GM18520 (cell line): ENCODE measurements around the gene RTP5.
"Not testable (repeated sequence)": the region's sequence is repeated elsewhere in the genome, so short reads cannot be mapped to it uniquely, and the experiment has no call there.

Experiments
- ATAC-seq: cut with Tn5 transposase; IDR thresholded peaks from one replicate; pipeline ENCODE4 v1.9.1; 2021; ENCODE audit not compliant: unreplicated experiment

The RTP5 gene

DNA sequence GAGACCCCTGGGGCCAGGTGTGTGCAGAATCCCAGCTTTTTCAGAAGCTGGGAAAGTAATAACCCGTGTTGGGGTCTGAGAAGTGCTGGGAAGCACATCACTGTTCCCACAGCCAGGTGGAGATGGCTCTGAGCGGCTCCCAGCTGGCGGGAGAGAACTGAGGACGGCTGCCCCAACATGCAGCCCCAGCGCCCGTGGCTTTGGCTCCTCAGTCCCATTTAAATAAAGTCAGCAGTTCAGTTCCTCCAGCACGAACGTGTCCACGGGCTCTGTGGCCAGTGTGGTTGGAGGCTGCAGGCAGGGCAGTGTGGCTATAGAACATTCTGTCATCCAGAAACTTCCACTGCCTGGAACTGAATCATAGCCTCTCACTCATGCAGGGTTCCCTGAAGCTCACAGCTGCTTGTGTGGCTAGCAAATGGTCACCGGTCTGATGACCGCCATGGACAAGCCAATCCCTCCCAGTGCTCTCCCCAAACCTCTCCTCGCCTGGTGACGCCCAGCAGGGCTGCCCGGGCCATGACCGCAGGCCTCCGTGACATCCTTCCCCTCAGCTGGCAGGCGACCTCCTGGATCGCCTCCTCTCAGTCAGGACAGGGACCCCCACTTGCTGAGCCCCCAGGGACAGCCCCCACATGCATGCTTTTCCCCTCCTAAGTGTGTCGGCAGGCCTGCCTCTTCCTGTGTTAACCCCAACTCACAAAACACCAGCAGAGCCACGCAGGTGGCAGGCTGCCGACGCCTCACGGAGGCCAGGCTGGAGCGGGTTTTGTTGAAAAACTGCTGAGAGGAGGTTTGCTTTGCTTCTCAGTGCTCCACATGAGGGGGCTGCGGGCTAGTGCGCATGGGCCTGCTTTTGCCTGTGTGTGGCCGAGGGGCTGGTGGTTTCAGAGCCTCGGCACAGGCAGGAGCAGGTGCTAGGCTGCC lies 1.3 kb downstream of the RTP5 start:
- ATAC-seq, result no peak

GRCh38 chr2:241871538-241872312 lies 2.2 kb downstream of the RTP5 start:
- no peak for ATAC-seq

GRCh38 chr2:241872313-241872642 lies 2.7 kb downstream of the RTP5 start:
- no peak for ATAC-seq

GRCh38 chr2:241873081-241873802 lies 3.7 kb downstream of the RTP5 start:
- no peak for ATAC-seq

DNA sequence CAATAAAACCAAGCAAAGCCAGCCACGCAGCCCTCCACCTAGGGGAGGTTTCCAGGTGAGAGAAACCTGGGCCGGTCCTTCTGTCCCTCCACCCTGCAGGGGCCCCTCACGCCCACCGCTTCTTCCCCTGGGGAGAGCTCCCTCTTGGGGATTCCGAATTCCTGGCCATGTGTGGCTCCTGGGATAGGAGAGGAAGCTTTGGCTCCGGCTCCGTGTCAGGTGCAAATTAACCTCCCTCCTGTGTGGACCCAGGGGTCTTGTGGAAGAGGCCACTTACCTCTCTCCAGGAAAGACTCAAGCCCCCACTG lies 4.2 kb downstream of the RTP5 start:
- no peak for ATAC-seq

DNA sequence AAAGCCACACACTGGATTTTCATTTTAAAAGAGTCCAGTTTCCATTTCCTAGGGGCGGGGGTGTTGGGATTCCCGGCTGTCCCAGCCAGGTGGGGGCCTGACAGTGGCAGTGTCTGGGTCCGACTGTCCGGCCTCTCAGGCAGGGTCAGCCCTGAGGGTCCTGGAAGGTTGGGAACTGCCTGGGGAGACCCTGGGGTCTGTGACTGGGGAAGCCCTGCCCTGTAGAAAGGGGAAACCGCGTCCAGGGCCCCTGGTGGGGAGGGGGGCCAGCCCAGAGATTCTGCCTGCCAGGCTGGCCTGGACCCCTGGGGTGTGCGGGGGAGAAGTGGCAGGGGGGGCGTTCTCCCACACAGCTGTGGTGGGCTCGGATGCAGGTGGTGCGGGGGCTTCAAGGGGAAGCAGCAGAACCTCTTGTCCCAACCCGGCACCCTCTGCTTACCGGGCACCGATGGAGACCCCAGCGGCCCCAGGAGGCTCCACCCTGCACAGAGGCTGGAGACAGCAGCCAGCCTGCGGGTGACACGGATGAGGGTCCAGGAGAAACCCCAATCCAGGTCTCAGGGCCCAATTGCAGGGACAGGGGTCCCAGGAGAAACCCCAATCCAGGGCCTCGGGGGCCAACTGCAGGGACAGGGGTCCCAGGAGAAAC lies 4.9 kb downstream of the RTP5 start:
- no peak for ATAC-seq

- ATAC-seq, result not testable (repeated sequence)
These were observed 6.4 kb downstream of the RTP5 start for GRCh38 chr2:241875754-241876527.

DNA sequence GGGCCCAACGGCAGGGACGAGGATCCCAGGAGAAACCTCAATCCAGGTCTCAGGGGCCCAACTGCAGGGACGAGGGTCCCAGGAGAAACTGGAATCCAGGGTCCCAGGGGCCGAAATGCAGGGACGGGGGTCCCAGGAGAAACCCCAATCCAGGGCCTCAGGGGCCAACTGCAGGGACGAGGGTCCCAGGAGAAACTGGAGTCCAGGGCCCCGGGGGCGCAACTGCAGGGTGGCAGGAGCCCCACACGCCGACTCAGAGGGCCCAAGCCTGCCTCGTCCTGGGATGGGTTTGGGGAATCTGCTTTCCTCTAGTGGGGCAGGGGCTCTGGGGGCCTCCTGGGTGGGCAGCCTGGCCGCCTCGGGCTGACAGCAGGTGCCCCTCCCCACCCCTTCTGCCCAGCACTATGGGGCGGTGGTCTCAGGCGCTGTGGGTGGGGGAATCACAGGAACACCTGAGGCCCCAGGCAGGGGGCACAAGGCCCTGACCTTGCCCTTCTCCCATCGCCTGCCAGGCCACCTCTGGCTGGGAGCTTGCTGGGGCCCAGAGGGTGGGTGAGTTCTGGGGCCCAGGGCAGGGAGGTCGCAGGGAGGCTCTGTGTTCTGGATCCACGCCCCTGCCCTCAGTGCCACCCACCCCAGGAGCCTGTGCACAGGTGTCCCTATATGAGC lies 7.1 kb downstream of the RTP5 start:
- ATAC-seq, result no peak

- no peak for ATAC-seq
These were observed 7.7 kb downstream of the RTP5 start for GRCh38 chr2:241877197-241877685.

- ATAC-seq, result no peak
These were observed 8.8 kb downstream of the RTP5 start for GRCh38 chr2:241877989-241878970.

GRCh38 chr2:241879326-241879725 lies 9.8 kb downstream of the RTP5 start:
- ATAC-seq, result no peak

DNA sequence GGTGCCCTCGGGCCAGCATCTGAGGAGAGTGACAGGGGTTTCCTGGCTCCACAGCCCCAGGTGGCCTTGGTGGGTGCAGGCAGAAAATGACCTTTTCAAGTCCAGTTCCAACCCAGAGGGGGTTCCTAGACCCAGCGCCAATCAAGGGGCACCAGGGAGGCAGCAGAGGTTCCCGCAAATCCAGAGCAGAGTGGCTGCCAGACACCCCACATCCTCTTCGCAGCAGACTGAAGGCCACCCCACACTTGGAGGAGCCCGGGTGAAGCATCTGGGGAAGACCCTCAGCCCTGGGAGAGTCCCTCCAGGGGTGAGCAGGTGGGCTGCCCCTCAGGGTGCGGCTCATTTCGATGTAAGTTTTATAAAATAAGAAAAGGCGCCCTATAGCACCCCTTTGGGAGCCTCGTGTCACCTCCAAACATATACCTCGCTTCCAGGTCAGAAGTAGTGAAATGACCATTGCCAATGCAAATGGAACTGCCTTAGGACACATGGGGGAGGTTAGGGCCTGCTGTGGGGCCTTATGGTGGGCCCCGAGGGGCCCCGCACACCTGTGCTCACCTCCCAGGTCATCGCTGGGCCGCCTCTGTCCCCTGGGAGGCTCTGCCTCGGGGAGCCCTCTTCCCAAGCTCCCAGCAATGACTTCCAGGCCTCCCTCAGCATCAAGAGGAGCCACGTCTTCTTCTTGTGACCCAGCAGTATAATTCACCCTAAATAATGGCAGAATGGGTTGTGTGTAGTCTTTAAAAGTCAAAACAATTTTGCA lies 11.0 kb downstream of the RTP5 start:
- no peak for ATAC-seq

GRCh38 chr2:241882091-241882625 lies 12.6 kb downstream of the RTP5 start:
- peak; percentile 39 for ATAC-seq

DNA sequence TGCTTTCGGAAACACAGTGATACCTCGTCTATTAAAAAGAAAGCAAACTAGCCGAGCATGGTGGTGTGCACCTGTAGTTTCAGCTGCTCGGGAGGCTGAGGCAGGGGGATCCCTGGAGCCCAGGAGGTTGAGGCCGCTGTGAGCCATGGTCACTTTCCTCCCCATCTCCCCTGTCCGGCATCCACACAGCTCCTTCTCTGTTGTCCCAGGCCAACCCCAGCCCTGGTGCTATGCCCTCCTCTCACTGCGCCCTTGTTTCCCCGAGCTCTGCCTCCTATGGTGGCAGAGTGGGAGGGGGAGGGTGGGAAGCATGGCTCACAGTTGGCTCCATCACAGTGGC lies 15.4 kb downstream of the RTP5 start:
- ATAC-seq, result no peak

GRCh38 chr2:241885291-241885945 lies 15.9 kb downstream of the RTP5 start:
- ATAC-seq, result no peak

- ATAC-seq, result no peak
These were observed 16.6 kb downstream of the RTP5 start for GRCh38 chr2:241885946-241886643.
